HepG2 (cell line): ENCODE data around the gene FBXO24.

Experiments
- ARHGAP35 ChIP-seq: sonication (generic); formaldehyde crosslinking; IDR thresholded peaks from 2 replicates; pipeline ENCODE4 v1.9.0; 2022; ENCODE audit warnings: mild to moderate bottlenecking, inconsistent platforms, moderate library complexity, missing genetic modification reagents, borderline replicate concordance
- ARNT2 ChIP-seq: sonication (generic); formaldehyde crosslinking; IDR thresholded peaks from 2 replicates; pipeline ENCODE4 v1.8.0; 2022; ENCODE audit warnings: mild to moderate bottlenecking, low read depth, missing genetic modification reagents, moderate library complexity
- HNF4G ChIP-seq, 2 experiments: sonication (generic) in 1 of 2; formaldehyde crosslinking in 1 of 2; IDR thresholded peaks; 2 replicates each; pipeline versions ENCODE4 v1.4.0 to v1.6.1; 2011 to 2020; ENCODE audit warnings: borderline replicate concordance in 2 of 2, low read depth in 2 of 2, mild to moderate bottlenecking in 2 of 2, low read length in 1 of 2, missing genetic modification reagents in 1 of 2, moderate library complexity in 1 of 2
- TF ChIP-seq, protein P1 (sequence below): sonication (generic); formaldehyde crosslinking; IDR thresholded peaks from 2 replicates; pipeline ENCODE4 v1.5.0; 2020; ENCODE audit warnings: mild to moderate bottlenecking, missing genetic modification reagents, moderate library complexity

DNA sequence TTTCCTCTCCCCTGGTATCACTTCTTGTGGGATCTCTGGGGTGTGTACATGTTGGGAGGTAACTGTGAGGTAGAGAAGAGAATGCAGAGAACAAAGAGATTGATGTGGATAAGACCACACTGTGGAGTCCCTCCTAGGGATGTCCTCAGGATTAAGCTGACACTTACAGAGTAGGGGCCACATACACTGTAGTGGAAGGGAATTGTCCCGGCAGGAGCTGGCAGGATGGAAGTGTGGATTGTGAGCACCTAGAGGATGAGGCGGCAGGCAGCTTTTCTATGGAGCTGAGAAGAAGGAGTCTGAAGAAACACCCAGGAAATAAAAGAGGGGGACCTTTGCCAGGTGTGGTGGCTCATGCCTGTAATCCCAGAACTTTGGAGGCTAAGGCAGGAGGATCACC is 33.6 kb upstream of the FBXO24 start:
- TF ChIP-seq HNF4G (IDR thresholded peaks at IDR 0.05; ENCODE audit: borderline replicate concordance, low read depth, low read length): no peak
- no peak for TF ChIP-seq HNF4G (CRISPR knock-in tag; IDR thresholded peaks at IDR 0.05; ENCODE audit: borderline replicate concordance, low read depth)
- TF ChIP-seq, protein P1, sequence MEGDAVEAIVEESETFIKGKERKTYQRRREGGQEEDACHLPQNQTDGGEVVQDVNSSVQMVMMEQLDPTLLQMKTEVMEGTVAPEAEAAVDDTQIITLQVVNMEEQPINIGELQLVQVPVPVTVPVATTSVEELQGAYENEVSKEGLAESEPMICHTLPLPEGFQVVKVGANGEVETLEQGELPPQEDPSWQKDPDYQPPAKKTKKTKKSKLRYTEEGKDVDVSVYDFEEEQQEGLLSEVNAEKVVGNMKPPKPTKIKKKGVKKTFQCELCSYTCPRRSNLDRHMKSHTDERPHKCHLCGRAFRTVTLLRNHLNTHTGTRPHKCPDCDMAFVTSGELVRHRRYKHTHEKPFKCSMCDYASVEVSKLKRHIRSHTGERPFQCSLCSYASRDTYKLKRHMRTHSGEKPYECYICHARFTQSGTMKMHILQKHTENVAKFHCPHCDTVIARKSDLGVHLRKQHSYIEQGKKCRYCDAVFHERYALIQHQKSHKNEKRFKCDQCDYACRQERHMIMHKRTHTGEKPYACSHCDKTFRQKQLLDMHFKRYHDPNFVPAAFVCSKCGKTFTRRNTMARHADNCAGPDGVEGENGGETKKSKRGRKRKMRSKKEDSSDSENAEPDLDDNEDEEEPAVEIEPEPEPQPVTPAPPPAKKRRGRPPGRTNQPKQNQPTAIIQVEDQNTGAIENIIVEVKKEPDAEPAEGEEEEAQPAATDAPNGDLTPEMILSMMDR: no peak
- TF ChIP-seq ARHGAP35: no peak
- TF ChIP-seq ARNT2: no peak
